Limb (tissue), 2 donors: ENCODE results near the gene SNCB.

ENCODE experiments used
- DNase-seq, 2 donors: peaks; one replicate each; pipeline ENCODE4 v3.0.0-alpha.2; 2016; ENCODE audit errors: extremely low spot score in 2 of 2

Gene SNCB

GRCh38 chr5:176660860-176661641 is 30.7 kb upstream of the SNCB start:
- peak; percentile 59 to 87 for DNase-seq

GRCh38 chr5:176660530-176660859 is 30.2 kb upstream of the SNCB start:
- DNase-seq: no peak

GRCh38 chr5:176659860-176660461 is 29.6 kb upstream of the SNCB start:
- DNase-seq: no peak

- DNase-seq: no peak
These were observed 29.1 kb upstream of the SNCB start for GRCh38 chr5:176659512-176659839.

- no peak for DNase-seq
These were observed 28.6 kb upstream of the SNCB start for GRCh38 chr5:176658817-176659511.

GRCh38 chr5:176658007-176658599 is 27.8 kb upstream of the SNCB start:
- peak; percentile 81 to 82 for DNase-seq

- DNase-seq: no peak
These were observed 26.2 kb upstream of the SNCB start for GRCh38 chr5:176656467-176656990.

GRCh38 chr5:176654856-176655255 is 24.5 kb upstream of the SNCB start:
- no peak for DNase-seq

GRCh38 chr5:176653401-176654385 is 23.4 kb upstream of the SNCB start:
- no peak for DNase-seq

- no peak for DNase-seq
These were observed 21.8 kb upstream of the SNCB start for GRCh38 chr5:176652136-176652535.

- no peak for DNase-seq
These were observed 21.2 kb upstream of the SNCB start for GRCh38 chr5:176651472-176651980.

- no peak for DNase-seq
These were observed 20.1 kb upstream of the SNCB start for GRCh38 chr5:176650354-176650884.

GRCh38 chr5:176648474-176649194 is 18.3 kb upstream of the SNCB start:
- DNase-seq: no peak

- peak in 1 of 2 donors; percentile 80 for DNase-seq
These were observed 17.6 kb upstream of the SNCB start for GRCh38 chr5:176647843-176648473.

GRCh38 chr5:176647030-176647842 is 16.9 kb upstream of the SNCB start, which contains the start of gene TSPAN17:
TSS of gene TSPAN17 (plus strand) at chr5:176647484. CDS start at chr5:176647616, 132 bp downstream.
- peak; percentile 99 to 100 for DNase-seq

GRCh38 chr5:176646707-176647029 is 16.3 kb upstream of the SNCB start:
- no peak for DNase-seq

GRCh38 chr5:176646049-176646706 is 15.8 kb upstream of the SNCB start:
- no peak for DNase-seq
